A549 (cell line): ENCODE measurements around the gene ADD1.

Experiments
- CTCF ChIP-seq: fragments of >200 bp; sonication (Bioruptor Twin); formaldehyde crosslinking; IDR thresholded peaks from 3 replicates; pipeline ENCODE4 v1.5.1; 2016
- HOXA7 ChIP-seq: fragments of 250-450 bp; sonication (Bioruptor Pico); IDR thresholded peaks from 2 replicates; pipeline ENCODE4 v1.5.0; 2020; ENCODE audit warnings: mild to moderate bottlenecking, moderate library complexity
- POLR2A ChIP-seq: IDR thresholded peaks from 2 replicates; pipeline ENCODE4 v1.6.1; 2012; ENCODE audit warnings: mild to moderate bottlenecking, low read length
- RNF2 ChIP-seq: fragments of 200-600 bp; sonication (generic); IDR thresholded peaks from 2 replicates; pipeline ENCODE4 v1.6.1; 2016; ENCODE audit warnings: low read depth, mild to moderate bottlenecking, antibody characterized with exemption, moderate library complexity, borderline replicate concordance

GRCh38 chr4:2817701-2818350 lies 25.8 kb upstream of the ADD1 start:
- no peak for TF ChIP-seq RNF2
- no peak for TF ChIP-seq CTCF
- TF ChIP-seq HOXA7 (CRISPR knock-in tag), result no peak
- TF ChIP-seq POLR2A, result no peak
